Loucy (cell line): Measurements from ENCODE around the gene DYNAP.

Experiments used
- H2AFZ ChIP-seq: fragments of 200-600 bp; sonication (generic); 2 replicates; pipeline ENCODE4 v1.6.0; 2016; ENCODE audit warnings: antibody characterized with exemption, mild to moderate bottlenecking, low read length, moderate library complexity
- H3F3A ChIP-seq: fragments of 200-600 bp; 2 replicates; pipeline ENCODE4 v1.6.0; 2016; ENCODE audit warnings: antibody characterized with exemption, low read depth, mild to moderate bottlenecking
- H3K27me3 ChIP-seq: fragments of 200-600 bp; sonication (generic); 2 replicates; pipeline ENCODE4 v1.6.1; 2014; ENCODE audit warnings: low read length, mild to moderate bottlenecking; ENCODE audit not compliant: insufficient read depth, poor library complexity, severe bottlenecking
- H3K36me3 ChIP-seq: fragments of 200-600 bp; sonication (generic); 2 replicates; pipeline ENCODE4 v1.6.1; 2016; ENCODE audit warnings: low read length; ENCODE audit not compliant: insufficient read depth
- H3K4me1 ChIP-seq: fragments of 200-600 bp; sonication (generic); 2 replicates; pipeline ENCODE4 v1.5.1; 2014; ENCODE audit warnings: low read length, mild to moderate bottlenecking; ENCODE audit not compliant: insufficient read depth, poor library complexity, severe bottlenecking
- H3K4me2 ChIP-seq: fragments of 200-600 bp; sonication (generic); 2 replicates; pipeline ENCODE4 v1.6.0; 2014; ENCODE audit warnings: antibody characterized with exemption, low read length, low read depth, mild to moderate bottlenecking; ENCODE audit not compliant: poor library complexity, severe bottlenecking
- H3K4me3 ChIP-seq: fragments of 200-600 bp; sonication (generic); 2 replicates; pipeline ENCODE4 v1.5.1; 2014; ENCODE audit warnings: low read length, mild to moderate bottlenecking, mixed read lengths; ENCODE audit not compliant: poor library complexity, severe bottlenecking
- H3K79me2 ChIP-seq: fragments of 200-600 bp; sonication (generic); 2 replicates; pipeline ENCODE4 v1.6.1; 2014; ENCODE audit warnings: low read length; ENCODE audit not compliant: insufficient read depth
- H3K9ac ChIP-seq: fragments of 200-600 bp; sonication (generic); 2 replicates; pipeline ENCODE4 v1.6.0; 2014; ENCODE audit warnings: mild to moderate bottlenecking, low read depth, low read length, moderate library complexity; ENCODE audit not compliant: poor library complexity, severe bottlenecking
- H3K9me2 ChIP-seq: fragments of 200-600 bp; sonication (generic); replicated peaks from 2 replicates; pipeline ENCODE4 v1.6.1; 2016; ENCODE audit warnings: low read depth, low read length, mixed read lengths
- H3K9me3 ChIP-seq: fragments of 200-600 bp; sonication (generic); 2 replicates; pipeline ENCODE4 v1.6.1; 2014; ENCODE audit warnings: mild to moderate bottlenecking, antibody characterized with exemption, low read length, low read depth; ENCODE audit not compliant: insufficient read depth
- H4K20me1 ChIP-seq: fragments of 200-600 bp; sonication (generic); 2 replicates; pipeline ENCODE4 v1.6.0; 2014; ENCODE audit warnings: antibody characterized with exemption, low read length, mild to moderate bottlenecking; ENCODE audit not compliant: insufficient read depth, poor library complexity, severe bottlenecking
- EZH2phosphoT487 ChIP-seq: fragments of 200-600 bp; IDR thresholded peaks from 2 replicates; pipeline ENCODE4 v1.6.1; 2018; ENCODE audit warnings: antibody characterized with exemption, mild to moderate bottlenecking, moderate library complexity, borderline replicate concordance
- TF ChIP-seq, protein P1 (sequence below): fragments of 200-600 bp; sonication (generic); conservative IDR thresholded peaks from 2 replicates; pipeline ENCODE4 v1.5.1; 2014; ENCODE audit warnings: mild to moderate bottlenecking, antibody characterized with exemption, low read length

Gene DYNAP

DNA sequence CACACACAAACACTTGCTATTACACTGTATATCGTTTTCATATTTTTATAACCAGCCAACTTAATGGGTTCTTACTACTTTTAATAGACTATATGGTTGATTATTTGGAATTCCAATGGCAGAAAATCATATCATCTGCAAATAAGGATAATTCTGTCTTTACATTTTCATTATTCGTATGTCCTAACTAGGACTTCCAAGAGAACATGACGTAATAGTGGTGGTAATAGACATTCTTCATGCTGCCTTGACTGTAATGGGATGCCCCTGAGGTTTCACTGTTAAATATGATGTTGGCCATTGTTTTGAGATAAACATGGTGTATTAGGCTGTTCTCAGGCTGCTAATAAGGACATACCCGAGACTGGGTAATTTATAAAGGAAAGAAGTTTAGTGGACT, 45.2 kb downstream of the DYNAP start:
- H3K4me2 ChIP-seq: no peak overlapping the region
- TF ChIP-seq EZH2phosphoT487: no peak
- TF ChIP-seq, protein P1, sequence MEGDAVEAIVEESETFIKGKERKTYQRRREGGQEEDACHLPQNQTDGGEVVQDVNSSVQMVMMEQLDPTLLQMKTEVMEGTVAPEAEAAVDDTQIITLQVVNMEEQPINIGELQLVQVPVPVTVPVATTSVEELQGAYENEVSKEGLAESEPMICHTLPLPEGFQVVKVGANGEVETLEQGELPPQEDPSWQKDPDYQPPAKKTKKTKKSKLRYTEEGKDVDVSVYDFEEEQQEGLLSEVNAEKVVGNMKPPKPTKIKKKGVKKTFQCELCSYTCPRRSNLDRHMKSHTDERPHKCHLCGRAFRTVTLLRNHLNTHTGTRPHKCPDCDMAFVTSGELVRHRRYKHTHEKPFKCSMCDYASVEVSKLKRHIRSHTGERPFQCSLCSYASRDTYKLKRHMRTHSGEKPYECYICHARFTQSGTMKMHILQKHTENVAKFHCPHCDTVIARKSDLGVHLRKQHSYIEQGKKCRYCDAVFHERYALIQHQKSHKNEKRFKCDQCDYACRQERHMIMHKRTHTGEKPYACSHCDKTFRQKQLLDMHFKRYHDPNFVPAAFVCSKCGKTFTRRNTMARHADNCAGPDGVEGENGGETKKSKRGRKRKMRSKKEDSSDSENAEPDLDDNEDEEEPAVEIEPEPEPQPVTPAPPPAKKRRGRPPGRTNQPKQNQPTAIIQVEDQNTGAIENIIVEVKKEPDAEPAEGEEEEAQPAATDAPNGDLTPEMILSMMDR: no peak
- no peaks in the 10 kb centered on the region for H3F3A ChIP-seq
- no peaks in the 10 kb centered on the region for H3K9me2 ChIP-seq
- no peaks in the 10 kb centered on the region for H4K20me1 ChIP-seq
- H2AFZ ChIP-seq: no peak overlapping the region
- no peaks in the 10 kb centered on the region for H3K9me3 ChIP-seq
- no peaks in the 10 kb centered on the region for H3K27me3 ChIP-seq
- H3K79me2 ChIP-seq: no peaks in the 10 kb centered on the region
- no peak overlapping the region for H3K9ac ChIP-seq
- no peaks in the 10 kb centered on the region for H3K36me3 ChIP-seq
- H3K4me3 ChIP-seq: no peak overlapping the region
- no peaks in the 10 kb centered on the region for H3K4me1 ChIP-seq

DNA sequence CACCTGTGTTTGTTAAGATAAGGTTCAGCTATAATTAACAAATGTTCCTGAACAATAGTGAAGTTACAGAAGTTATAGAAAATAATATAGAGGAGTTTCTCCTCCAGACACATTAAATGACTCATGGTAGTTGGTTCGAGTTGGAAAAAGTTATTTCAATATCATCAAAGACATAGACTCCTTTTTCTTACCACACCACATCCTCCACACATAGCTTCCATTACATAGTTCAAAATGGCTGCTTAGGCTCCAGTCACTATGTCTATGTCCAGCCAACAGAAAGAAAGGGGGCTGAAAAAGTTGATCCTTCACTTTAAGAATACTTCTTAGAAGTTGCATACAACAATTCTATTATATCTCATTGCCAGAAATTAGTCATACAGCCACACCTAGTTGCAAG, 50.7 kb downstream of the DYNAP start:
- no peaks in the 10 kb centered on the region for H3F3A ChIP-seq
- H3K9me3 ChIP-seq: no peaks in the 10 kb centered on the region
- H3K79me2 ChIP-seq: no peaks in the 10 kb centered on the region
- no peaks in the 10 kb centered on the region for H3K4me1 ChIP-seq
- TF ChIP-seq EZH2phosphoT487: no peak
- TF ChIP-seq, protein P1: no peak
- no peak overlapping the region for H3K4me3 ChIP-seq
- no peaks in the 10 kb centered on the region for H3K36me3 ChIP-seq
- H2AFZ ChIP-seq: no peak overlapping the region; the same call in 1 of the 2 replicates
- H3K9me2 ChIP-seq: no peaks in the 10 kb centered on the region
- no peak overlapping the region for H3K4me2 ChIP-seq
- no peaks in the 10 kb centered on the region for H4K20me1 ChIP-seq
- no peak overlapping the region for H3K9ac ChIP-seq
- no peaks in the 10 kb centered on the region for H3K27me3 ChIP-seq

DNA sequence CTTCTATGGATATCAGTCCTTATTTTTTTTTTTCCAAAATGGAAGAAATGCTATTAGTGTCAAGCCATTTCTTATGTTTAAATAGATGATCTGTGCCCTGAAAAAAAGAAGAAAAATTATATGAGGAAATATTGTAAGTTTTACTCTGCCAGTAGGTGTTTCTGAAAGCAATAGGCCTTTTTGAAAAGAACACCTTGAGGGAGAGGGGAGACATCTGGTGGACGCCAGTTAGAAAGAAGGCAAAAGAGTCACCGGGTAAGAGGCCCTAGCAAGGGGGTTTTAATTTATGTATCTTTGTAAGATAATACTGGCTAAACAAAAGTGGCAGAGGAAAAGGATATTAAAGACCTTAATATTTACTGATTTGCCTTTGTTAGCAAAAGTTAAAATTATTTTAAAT, 56.1 kb downstream of the DYNAP start:
- no peaks in the 10 kb centered on the region for H3K9me2 ChIP-seq
- no peak overlapping the region for H3K4me2 ChIP-seq
- H3K9me3 ChIP-seq: no peaks in the 10 kb centered on the region
- H2AFZ ChIP-seq: no peak overlapping the region
- H4K20me1 ChIP-seq: no peaks in the 10 kb centered on the region
- no peak overlapping the region for H3K4me3 ChIP-seq
- no peaks in the 10 kb centered on the region for H3K27me3 ChIP-seq
- no peaks in the 10 kb centered on the region for H3F3A ChIP-seq
- no peaks in the 10 kb centered on the region for H3K79me2 ChIP-seq
- no peaks in the 10 kb centered on the region for H3K36me3 ChIP-seq
- no peaks in the 10 kb centered on the region for H3K4me1 ChIP-seq
- no peak overlapping the region for H3K9ac ChIP-seq
- no peak for TF ChIP-seq EZH2phosphoT487
- TF ChIP-seq, protein P1: peak; percentile 84
